GM12872 (cell line): ENCODE measurements around the gene MYLK.

Source experiments
- CTCF ChIP-seq: IDR thresholded peaks from 3 replicates; pipeline ENCODE4 v1.5.1; 2011; ENCODE audit warnings: low read depth, mild to moderate bottlenecking, low read length, moderate library complexity; ENCODE audit not compliant: insufficient read depth

The MYLK gene

GRCh38 chr3:123732447-123732846 lies 151.7 kb downstream of the MYLK start:
- TF ChIP-seq CTCF: no peak

DNA sequence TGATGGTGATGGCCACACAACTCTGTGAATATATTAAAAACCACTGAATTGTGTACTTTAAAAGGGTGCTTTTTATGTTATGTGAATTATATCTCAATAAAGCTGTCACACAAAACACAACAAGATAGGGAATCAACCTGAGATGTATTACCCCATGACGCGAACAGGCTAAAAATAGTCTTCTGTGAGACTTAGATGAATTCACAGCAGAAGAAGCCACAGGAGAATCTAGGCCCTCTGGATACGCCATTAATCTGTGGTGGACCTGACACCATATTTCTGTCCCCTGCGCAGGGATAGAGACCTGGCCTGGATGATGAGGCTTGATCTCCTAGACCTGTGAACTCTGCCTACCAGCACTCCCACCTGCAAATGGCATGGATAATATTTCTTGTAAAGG lies 153.3 kb downstream of the MYLK start:
- no peak for TF ChIP-seq CTCF

GRCh38 chr3:123728991-123729390 lies 155.1 kb downstream of the MYLK start:
- TF ChIP-seq CTCF: no peak

DNA sequence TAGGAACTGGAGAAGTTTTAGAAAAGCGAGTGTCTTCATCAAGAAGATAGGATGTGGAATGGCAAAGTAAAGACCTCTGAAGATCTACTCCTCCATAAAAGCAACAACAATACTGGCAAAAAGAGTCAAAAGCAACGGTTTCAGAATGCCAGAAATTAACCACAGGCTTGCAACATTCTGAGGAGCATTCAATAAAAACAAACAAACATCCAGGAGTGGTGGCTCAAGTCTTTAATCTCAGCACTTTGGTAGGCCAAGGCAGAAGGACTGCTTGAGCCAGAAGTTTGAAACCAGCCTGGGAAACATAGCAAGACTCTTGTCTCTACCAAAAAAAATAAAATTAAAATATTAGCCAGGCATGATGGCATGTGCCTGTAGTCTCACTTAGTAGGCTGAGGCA lies 156.1 kb downstream of the MYLK start:
- no peak for TF ChIP-seq CTCF

GRCh38 chr3:123725652-123726400 lies 158.3 kb downstream of the MYLK start:
- TF ChIP-seq CTCF: 0 out of 3 replicates have a peak, but pooled peaks have one; percentile 8

- TF ChIP-seq CTCF: no peak
Measured at GRCh38 chr3:123724306-123724705, 159.8 kb downstream of the MYLK start.

DNA sequence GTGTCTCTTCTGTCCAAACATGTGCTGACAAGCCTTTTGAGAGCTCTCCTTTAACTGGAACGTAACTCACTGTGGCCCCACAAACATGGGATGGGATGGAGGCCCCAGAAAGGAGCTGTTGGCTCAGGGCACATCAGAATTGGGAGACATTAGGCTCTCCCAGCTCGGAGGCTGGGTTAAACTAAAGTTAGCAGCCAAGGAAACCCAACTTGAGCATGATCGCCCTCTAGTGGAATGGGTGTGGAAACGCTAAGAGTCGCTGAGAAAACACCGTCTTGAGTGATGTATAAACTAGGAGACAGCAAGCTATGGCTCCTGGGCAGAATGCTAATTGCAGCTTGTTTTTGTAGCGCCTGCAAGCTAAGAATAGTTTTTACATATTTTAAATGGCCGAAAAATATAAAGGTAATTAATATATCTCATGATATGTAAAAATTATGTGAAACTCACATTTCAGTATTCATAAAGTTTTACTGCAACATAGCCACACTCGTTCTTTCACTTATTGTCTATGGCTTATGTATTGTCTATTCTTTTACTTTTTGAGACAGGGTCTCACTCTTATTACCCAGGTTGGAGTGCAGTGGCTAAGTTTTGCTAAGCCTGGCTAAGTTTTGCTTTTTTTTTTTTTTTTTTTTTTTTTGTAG lies 160.5 kb downstream of the MYLK start:
- TF ChIP-seq CTCF: peak; percentile 94
